SU-DHL-6 (cell line): ENCODE data around the gene KIRREL1.

Experiments used
- EZH2phosphoT487 ChIP-seq: fragments of 200-600 bp; sonication (generic), shearing (Covaris generic); conservative IDR thresholded peaks from 2 replicates; pipeline ENCODE4 v1.6.1; 2018; ENCODE audit warnings: mild to moderate bottlenecking, antibody characterized with exemption, low read length, moderate library complexity, mixed read lengths
- TF ChIP-seq, protein P1 (sequence below): fragments of 200-600 bp; sonication (generic); IDR thresholded peaks from one replicate; pipeline ENCODE4 v1.5.1; 2017; ENCODE audit warnings: antibody characterized with exemption, mild to moderate bottlenecking, low read length, moderate library complexity; ENCODE audit not compliant: insufficient read depth, poor library complexity, severe bottlenecking

DNA sequence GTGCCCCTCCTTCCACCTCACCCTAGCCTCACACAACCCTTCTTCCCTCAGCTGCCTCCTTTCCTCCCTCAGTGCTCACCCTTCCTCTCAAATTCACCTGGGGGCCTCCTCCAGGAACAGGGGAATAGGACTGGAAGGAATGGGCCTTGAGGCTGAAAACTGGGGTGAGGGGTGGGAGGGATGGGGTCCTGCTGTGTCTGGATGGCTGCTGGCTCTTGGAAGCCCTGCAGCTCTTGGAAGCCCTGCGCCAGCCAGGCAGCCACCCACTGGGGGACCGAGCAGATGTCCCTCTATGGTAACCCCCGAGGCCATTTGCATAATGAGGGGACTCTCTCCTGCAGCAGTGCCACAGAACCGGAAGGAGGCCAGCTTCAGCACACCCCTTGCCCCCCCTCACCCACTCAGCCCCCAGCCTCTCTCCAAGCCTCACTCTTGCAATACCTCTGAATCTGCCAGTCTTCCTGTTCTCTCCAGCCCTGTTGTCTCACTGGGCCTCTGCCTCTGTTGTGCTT lies 85.2 kb downstream of the KIRREL1 start:
- TF ChIP-seq, protein P1, sequence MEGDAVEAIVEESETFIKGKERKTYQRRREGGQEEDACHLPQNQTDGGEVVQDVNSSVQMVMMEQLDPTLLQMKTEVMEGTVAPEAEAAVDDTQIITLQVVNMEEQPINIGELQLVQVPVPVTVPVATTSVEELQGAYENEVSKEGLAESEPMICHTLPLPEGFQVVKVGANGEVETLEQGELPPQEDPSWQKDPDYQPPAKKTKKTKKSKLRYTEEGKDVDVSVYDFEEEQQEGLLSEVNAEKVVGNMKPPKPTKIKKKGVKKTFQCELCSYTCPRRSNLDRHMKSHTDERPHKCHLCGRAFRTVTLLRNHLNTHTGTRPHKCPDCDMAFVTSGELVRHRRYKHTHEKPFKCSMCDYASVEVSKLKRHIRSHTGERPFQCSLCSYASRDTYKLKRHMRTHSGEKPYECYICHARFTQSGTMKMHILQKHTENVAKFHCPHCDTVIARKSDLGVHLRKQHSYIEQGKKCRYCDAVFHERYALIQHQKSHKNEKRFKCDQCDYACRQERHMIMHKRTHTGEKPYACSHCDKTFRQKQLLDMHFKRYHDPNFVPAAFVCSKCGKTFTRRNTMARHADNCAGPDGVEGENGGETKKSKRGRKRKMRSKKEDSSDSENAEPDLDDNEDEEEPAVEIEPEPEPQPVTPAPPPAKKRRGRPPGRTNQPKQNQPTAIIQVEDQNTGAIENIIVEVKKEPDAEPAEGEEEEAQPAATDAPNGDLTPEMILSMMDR: no peak
- no peak for TF ChIP-seq EZH2phosphoT487
